HEK293 (cell line): ENCODE measurements around the gene BDKRB2.
A peak's percentile ranks its signal among the peaks of the same experiment; 100 is the strongest.

Experiments used
- CTCF ChIA-PET: fragments of 350-600 bp; formaldehyde crosslinking; extraction: SDS; loops from one replicate; lab custom pipeline; 2021; ENCODE audit warnings: antibody characterized with exemption; lab: Yijun Ruan, JAX
- POLR2A ChIA-PET: fragments of 300-600 bp; formaldehyde crosslinking; extraction: SDS; loops from one replicate; lab custom pipeline; 2020; ENCODE audit warnings: antibody characterized with exemption, inconsistent platforms; lab: Yijun Ruan, JAX
- H3K27ac ChIP-seq: fragments of 200-500 bp; sonication (Bioruptor generic); 2 replicates; pipeline ENCODE4 v1.5.1; 2014; ENCODE audit warnings: low read depth, low read length, control low read depth, inconsistent platforms; ENCODE audit errors: extremely low read depth
- H3K36me3 ChIP-seq, 2 experiments: fragments of 200-500 bp in 1 of 2; sonication (Bioruptor generic) in 1 of 2; 1 replicate in 1 of 2; 2 replicates in 1 of 2; pipeline ENCODE4 v1.5.1; 2014 to 2017; ENCODE audit warnings: inconsistent platforms in 2 of 2, low read length in 2 of 2; ENCODE audit not compliant: control insufficient read depth in 2 of 2, insufficient read depth in 1 of 2
- H3K4me1 ChIP-seq: fragments of 200-500 bp; sonication (Bioruptor generic); 2 replicates; pipeline ENCODE4 v1.5.1; 2014; ENCODE audit warnings: mild to moderate bottlenecking, low read length, inconsistent platforms; ENCODE audit not compliant: control insufficient read depth, insufficient read depth
- H3K4me3 ChIP-seq: 2 replicates; pipeline ENCODE4 v1.5.1; 2011; ENCODE audit warnings: low read depth, mild to moderate bottlenecking, control low read depth, low read length, moderate library complexity
- H3K9me3 ChIP-seq: fragments of 200-500 bp; sonication (Bioruptor generic); 2 replicates; pipeline ENCODE4 v1.5.1; 2014; ENCODE audit warnings: low read depth, low read length, inconsistent platforms; ENCODE audit not compliant: control insufficient read depth, insufficient read depth
- EGR2 ChIP-seq: fragments of 450-650 bp; formaldehyde crosslinking; IDR thresholded peaks from 2 replicates; pipeline ENCODE4 v1.5.1; 2016; ENCODE audit warnings: low read depth, missing biosample characterization, missing genetic modification characterization
- HOXA7 ChIP-seq: sonication (generic); formaldehyde crosslinking; IDR thresholded peaks from 2 replicates; pipeline ENCODE4 v1.8.1; 2022; ENCODE audit warnings: missing genetic modification reagents, borderline replicate concordance
- KLF8 ChIP-seq: fragments of 450-650 bp; formaldehyde crosslinking; IDR thresholded peaks from 2 replicates; pipeline ENCODE4 v1.5.1; 2016; ENCODE audit warnings: missing biosample characterization, missing genetic modification characterization
- MEIS1 ChIP-seq: sonication (generic); formaldehyde crosslinking; IDR thresholded peaks from 2 replicates; pipeline ENCODE4 v1.8.1; 2022; ENCODE audit warnings: missing genetic modification reagents, mild to moderate bottlenecking, borderline replicate concordance
- PRDM2 ChIP-seq: fragments of 450-650 bp; formaldehyde crosslinking; IDR thresholded peaks from 2 replicates; pipeline ENCODE4 v1.5.1; 2016; ENCODE audit warnings: missing biosample characterization, missing genetic modification characterization, borderline replicate concordance
- SALL2 ChIP-seq: fragments of 450-650 bp; formaldehyde crosslinking; IDR thresholded peaks from 2 replicates; pipeline ENCODE4 v1.5.0; 2017; ENCODE audit warnings: missing biosample characterization, mild to moderate bottlenecking, missing genetic modification characterization, borderline replicate concordance
- ZBTB26 ChIP-seq: fragments of 450-650 bp; formaldehyde crosslinking; optimal IDR thresholded peaks from 2 replicates; pipeline ENCODE3; 2016; ENCODE audit warnings: missing biosample characterization, mild to moderate bottlenecking, missing genetic modification characterization
- ZNF114 ChIP-seq: fragments of 450-650 bp; formaldehyde crosslinking; IDR thresholded peaks from 2 replicates; pipeline ENCODE4 v1.5.0; 2017; ENCODE audit warnings: missing biosample characterization, missing genetic modification characterization
- ZNF19 ChIP-seq: fragments of 450-650 bp; formaldehyde crosslinking; IDR thresholded peaks from 2 replicates; pipeline ENCODE4; 2016; ENCODE audit warnings: missing biosample characterization, missing genetic modification characterization, low read depth
- ZNF221 ChIP-seq: fragments of 450-650 bp; formaldehyde crosslinking; IDR thresholded peaks from 2 replicates; pipeline ENCODE4 v1.5.1; 2017; ENCODE audit warnings: missing biosample characterization, missing genetic modification characterization, borderline replicate concordance
- ZNF24 ChIP-seq: fragments of 450-650 bp; formaldehyde crosslinking; IDR thresholded peaks from 2 replicates; pipeline ENCODE4 v1.5.1; 2016; ENCODE audit warnings: missing biosample characterization, missing genetic modification characterization
- ZNF366 ChIP-seq: fragments of 450-650 bp; formaldehyde crosslinking; conservative IDR thresholded peaks from 2 replicates; pipeline ENCODE4 v1.5.1; 2016; ENCODE audit warnings: missing biosample characterization, missing genetic modification characterization
- ZNF391 ChIP-seq: fragments of 450-650 bp; formaldehyde crosslinking; IDR thresholded peaks from 2 replicates; pipeline ENCODE4 v1.5.1; 2016; ENCODE audit warnings: low read depth, missing biosample characterization, missing genetic modification characterization, borderline replicate concordance
- ZNF501 ChIP-seq: fragments of 450-650 bp; formaldehyde crosslinking; IDR thresholded peaks from 2 replicates; pipeline ENCODE4 v1.5.1; 2016; ENCODE audit warnings: missing biosample characterization, missing genetic modification characterization
- ZNF530 ChIP-seq: fragments of 450-650 bp; formaldehyde crosslinking; IDR thresholded peaks from 2 replicates; pipeline ENCODE4 v1.5.1; 2016; ENCODE audit warnings: low read depth, missing biosample characterization, missing genetic modification characterization
- ZNF549 ChIP-seq: fragments of 450-650 bp; IDR thresholded peaks from 2 replicates; pipeline ENCODE4 v1.5.1; 2018; ENCODE audit warnings: missing biosample characterization, missing genetic modification characterization, mild to moderate bottlenecking, inconsistent platforms, moderate library complexity
- ZNF560 ChIP-seq: fragments of 450-650 bp; formaldehyde crosslinking; IDR thresholded peaks from 2 replicates; pipeline ENCODE4 v1.5.1; 2017; ENCODE audit warnings: missing biosample characterization, missing genetic modification characterization, borderline replicate concordance
- ZNF785 ChIP-seq: fragments of 450-650 bp; formaldehyde crosslinking; IDR thresholded peaks from 2 replicates; pipeline ENCODE4 v1.5.1; 2016; ENCODE audit warnings: missing biosample characterization, missing genetic modification characterization
- TF ChIP-seq, protein P1 (sequence below): fragments of 450-650 bp; IDR thresholded peaks from 2 replicates; pipeline ENCODE4 v1.5.1; 2018; ENCODE audit warnings: missing biosample characterization, mild to moderate bottlenecking, missing genetic modification characterization
- TF ChIP-seq, protein P2 (sequence below): fragments of 450-650 bp; IDR thresholded peaks from 2 replicates; pipeline ENCODE4 v1.5.1; 2018; ENCODE audit warnings: missing biosample characterization, missing genetic modification characterization

The BDKRB2 gene

GRCh38 chr14:96257900-96258299 is 53.3 kb downstream of the BDKRB2 start:
- Histone ChIP-seq H3K36me3 (no peaks in the 10 kb centered on the region), H3K9me3 (no peaks in the 10 kb centered on the region), H3K27ac (no peak overlapping the region), H3K4me1 (no peaks in the 10 kb centered on the region), H3K4me3 (no peak overlapping the region)
- ChIA-PET POLR2A (no interaction called here), CTCF (interaction anchor here (1.3 kb wide), 1 partner anchor 17 kb away, joined by 3 read pairs; no protein-coding TSS in a partner anchor)
- no peak for TF ChIP-seq ZNF24
- TF ChIP-seq EGR2 (tag by site-specific recombination): no peak
- no peak for TF ChIP-seq ZNF19 (tag by site-specific recombination)
- TF ChIP-seq ZNF366 (tag by site-specific recombination): peak; percentile 83
- no peak for TF ChIP-seq HOXA7 (CRISPR knock-in tag)
- no peak for TF ChIP-seq ZNF114 (tag by site-specific recombination)

GRCh38 chr14:96260341-96260821 is 55.7 kb downstream of the BDKRB2 start:
- ChIA-PET CTCF (interaction anchor here (0.5 to 1.6 kb wide), 3 partner anchors 15 to 178 kb away, joined by 3 to 7 read pairs (median 4); no protein-coding TSS in a partner anchor), POLR2A (no interaction called here)
- no peaks in the 10 kb centered on the region for H3K36me3 ChIP-seq
- H3K9me3 ChIP-seq: no peaks in the 10 kb centered on the region
- no peaks in the 10 kb centered on the region for H3K4me1 ChIP-seq
- TF ChIP-seq ZNF501 (no peak), ZNF560 (tag by site-specific recombination) (no peak), MEIS1 (no peak), ZNF221 (tag by site-specific recombination) (no peak), ZNF785 (tag by site-specific recombination) (no peak), ZNF530 (tag by site-specific recombination) (no peak), ZNF549 (tag by site-specific recombination) (no peak), ZNF391 (tag by site-specific recombination) (no peak), KLF8 (tag by site-specific recombination) (no peak), ZBTB26 (tag by site-specific recombination) (no peak), PRDM2 (tag by site-specific recombination) (no peak), SALL2 (no peak)
- TF ChIP-seq, protein P1, sequence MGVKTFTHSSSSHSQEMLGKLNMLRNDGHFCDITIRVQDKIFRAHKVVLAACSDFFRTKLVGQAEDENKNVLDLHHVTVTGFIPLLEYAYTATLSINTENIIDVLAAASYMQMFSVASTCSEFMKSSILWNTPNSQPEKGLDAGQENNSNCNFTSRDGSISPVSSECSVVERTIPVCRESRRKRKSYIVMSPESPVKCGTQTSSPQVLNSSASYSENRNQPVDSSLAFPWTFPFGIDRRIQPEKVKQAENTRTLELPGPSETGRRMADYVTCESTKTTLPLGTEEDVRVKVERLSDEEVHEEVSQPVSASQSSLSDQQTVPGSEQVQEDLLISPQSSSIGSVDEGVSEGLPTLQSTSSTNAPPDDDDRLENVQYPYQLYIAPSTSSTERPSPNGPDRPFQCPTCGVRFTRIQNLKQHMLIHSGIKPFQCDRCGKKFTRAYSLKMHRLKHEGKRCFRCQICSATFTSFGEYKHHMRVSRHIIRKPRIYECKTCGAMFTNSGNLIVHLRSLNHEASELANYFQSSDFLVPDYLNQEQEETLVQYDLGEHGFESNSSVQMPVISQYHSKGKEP (tag by site-specific recombination): no peak
- TF ChIP-seq, protein P2, sequence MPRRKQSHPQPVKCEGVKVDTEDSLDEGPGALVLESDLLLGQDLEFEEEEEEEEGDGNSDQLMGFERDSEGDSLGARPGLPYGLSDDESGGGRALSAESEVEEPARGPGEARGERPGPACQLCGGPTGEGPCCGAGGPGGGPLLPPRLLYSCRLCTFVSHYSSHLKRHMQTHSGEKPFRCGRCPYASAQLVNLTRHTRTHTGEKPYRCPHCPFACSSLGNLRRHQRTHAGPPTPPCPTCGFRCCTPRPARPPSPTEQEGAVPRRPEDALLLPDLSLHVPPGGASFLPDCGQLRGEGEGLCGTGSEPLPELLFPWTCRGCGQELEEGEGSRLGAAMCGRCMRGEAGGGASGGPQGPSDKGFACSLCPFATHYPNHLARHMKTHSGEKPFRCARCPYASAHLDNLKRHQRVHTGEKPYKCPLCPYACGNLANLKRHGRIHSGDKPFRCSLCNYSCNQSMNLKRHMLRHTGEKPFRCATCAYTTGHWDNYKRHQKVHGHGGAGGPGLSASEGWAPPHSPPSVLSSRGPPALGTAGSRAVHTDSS (tag by site-specific recombination): no peak
- H3K27ac ChIP-seq: no peak overlapping the region
- no peak overlapping the region for H3K4me3 ChIP-seq
